ENCODE data around the gene PIEZO1. TPM values are rescaled to one million over a fixed set of nuclear protein-coding genes. Genes with fewer than 3 reads are reported as not detected.

Gene PIEZO1
- total RNA-seq, 4 donors from 2014 or later = 62.3 to 161 (median 123) TPM

- Histone ChIP-seq H3K36me3 (no peaks in the 10 kb centered on the region), H3K9me3 (no peaks in the 10 kb centered on the region), H3K27ac (no peak overlapping the region), H3K4me3 (no peak overlapping the region), H3K4me1 (no peaks in the 10 kb centered on the region), H3K27me3 (no peaks in the 10 kb centered on the region)
- no peak for DNase-seq
- intact Hi-C loops (cut with DNase I; ENCODE audit: low total_unique reads) = no loop called here
- TF ChIP-seq POLR2A (IDR thresholded peaks at IDR 0.05) = no peak
- TF ChIP-seq CTCF (IDR thresholded peaks at IDR 0.05) = no peak
Measured at GRCh38 chr16:88695753-88696152, 89.3 kb downstream of the PIEZO1 start.

- intact Hi-C loops (cut with DNase I; ENCODE audit: low total_unique reads) = no loop called here
- H3K9me3 ChIP-seq = no peaks in the 10 kb centered on the region
- no peaks in the 10 kb centered on the region for H3K4me1 ChIP-seq
- H3K27me3 ChIP-seq = no peaks in the 10 kb centered on the region
- no peak for DNase-seq
- no peak for TF ChIP-seq CTCF (IDR thresholded peaks at IDR 0.05)
- TF ChIP-seq POLR2A (IDR thresholded peaks at IDR 0.05) = no peak
- no peak overlapping the region for H3K27ac ChIP-seq
- H3K4me3 ChIP-seq = no peak overlapping the region
- H3K36me3 ChIP-seq = no peaks in the 10 kb centered on the region
Measured at GRCh38 chr16:88695218-88695617, 89.8 kb downstream of the PIEZO1 start.

GRCh38 chr16:88694221-88695087 is 90.6 kb downstream of the PIEZO1 start:
- H3K9me3 ChIP-seq = no peaks in the 10 kb centered on the region
- no peaks in the 10 kb centered on the region for H3K27me3 ChIP-seq
- TF ChIP-seq POLR2A (IDR thresholded peaks at IDR 0.05) = no peak
- TF ChIP-seq CTCF (IDR thresholded peaks at IDR 0.05) = no peak
- H3K27ac ChIP-seq = no peak overlapping the region
- DNase-seq = no peak
- intact Hi-C loops (cut with DNase I; ENCODE audit: low total_unique reads) = no loop called here
- no peak overlapping the region for H3K4me3 ChIP-seq
- H3K36me3 ChIP-seq = no peaks in the 10 kb centered on the region
- no peaks in the 10 kb centered on the region for H3K4me1 ChIP-seq

- intact Hi-C loops (cut with DNase I; ENCODE audit: low total_unique reads) = no loop called here
- Histone ChIP-seq H3K4me1 (no peaks in the 10 kb centered on the region), H3K27ac (no peak overlapping the region), H3K36me3 (no peaks in the 10 kb centered on the region), H3K9me3 (no peaks in the 10 kb centered on the region), H3K27me3 (peaks cover 0 to 1% of the 10 kb centered on the region in 2 donors), H3K4me3 (no peak overlapping the region)
- no peak for TF ChIP-seq POLR2A (IDR thresholded peaks at IDR 0.05)
- DNase-seq = no peak
Measured at GRCh38 chr16:88693420-88694177, 91.4 kb downstream of the PIEZO1 start.

GRCh38 chr16:88692861-88693260 is 92.2 kb downstream of the PIEZO1 start:
- peaks cover 0 to 6% of the 10 kb centered on the region in 2 donors for H3K27me3 ChIP-seq
- no peaks in the 10 kb centered on the region for H3K36me3 ChIP-seq
- H3K9me3 ChIP-seq = no peaks in the 10 kb centered on the region
- no peak overlapping the region for H3K4me3 ChIP-seq
- TF ChIP-seq POLR2A (IDR thresholded peaks at IDR 0.05) = no peak
- H3K27ac ChIP-seq = no peak overlapping the region
- DNase-seq = no peak
- intact Hi-C loops (cut with DNase I; ENCODE audit: low total_unique reads) = no loop called here
- no peaks in the 10 kb centered on the region for H3K4me1 ChIP-seq
